Naive thymus-derived CD4-positive, alpha-beta T cell (primary cell): ENCODE data around the gene PALLD. TPM values are rescaled to one million over a fixed set of nuclear protein-coding genes. Genes with fewer than 3 reads are reported as not detected.
"Not testable (repeated sequence)": the region's sequence is repeated elsewhere in the genome, so short reads cannot be mapped to it uniquely, and the experiment has no call there.

Experiments used
- ATAC-seq: fragments of 150-1000 bp; cut with Tn5 transposase; 2 replicates; pipeline ENCODE4 v1.10.0; 2021; ENCODE audit warnings: mild to moderate bottlenecking, moderate library complexity
- CTCF ChIA-PET: fragments of 350-600 bp; sonication (Branson Sonifier 250); formaldehyde crosslinking; loops from one replicate; lab custom pipeline; 2021; ENCODE audit warnings: antibody characterized with exemption; lab: Charles Lee
- POLR2A ChIA-PET: fragments of 350-600 bp; sonication (Branson Sonifier 250); formaldehyde crosslinking; loops from one replicate; lab custom pipeline; 2021; ENCODE audit warnings: antibody characterized with exemption, inconsistent platforms; lab: Charles Lee
- DNase-seq, 9 donors: peaks; one replicate each; pipeline versions ENCODE4 v3.0.0 to v3.0.0-alpha.2; 2020 to 2022; ENCODE audit warnings: mixed read lengths in 1 of 9
- H3K27ac ChIP-seq: one replicate; pipeline ENCODE4 v1.7.0; 2013; ENCODE audit warnings: mild to moderate bottlenecking, low read depth, low read length, moderate library complexity
- H3K27me3 ChIP-seq, 2 donors: one replicate each; pipeline ENCODE4 v1.7.0; 2013; ENCODE audit warnings: low read length in 2 of 2, mild to moderate bottlenecking in 2 of 2, moderate library complexity in 2 of 2; ENCODE audit not compliant: control insufficient read depth in 2 of 2, insufficient read depth in 2 of 2
- H3K36me3 ChIP-seq, 3 experiments: 1 replicate in 2 of 3; 2 replicates in 1 of 3; pipeline ENCODE4 v1.7.0; 2013; ENCODE audit warnings: low read length in 3 of 3, mild to moderate bottlenecking in 3 of 3, moderate library complexity in 1 of 3; ENCODE audit not compliant: insufficient read depth in 3 of 3, control insufficient read depth in 2 of 3
- H3K4me1 ChIP-seq, 2 donors: one replicate each; pipeline ENCODE4 v1.7.0; 2013; ENCODE audit warnings: low read length in 2 of 2, mild to moderate bottlenecking in 2 of 2, moderate library complexity in 1 of 2; ENCODE audit not compliant: control insufficient read depth in 2 of 2, insufficient read depth in 2 of 2
- H3K4me3 ChIP-seq: 2 replicates; pipeline ENCODE4 v1.7.0; 2013; ENCODE audit warnings: mild to moderate bottlenecking, low read length
- H3K9me3 ChIP-seq, 3 experiments: 1 replicate in 2 of 3; 2 replicates in 1 of 3; pipeline ENCODE4 v1.7.0; 2013; ENCODE audit warnings: low read length in 3 of 3; ENCODE audit not compliant: control insufficient read depth in 2 of 3
- H3K27ac Mint-ChIP-seq, 9 donors: one replicate each; pipeline ENCODE4 v1.8.0; 2020 to 2022; ENCODE audit warnings: mixed read lengths in 9 of 9, mild to moderate bottlenecking in 8 of 9, moderate library complexity in 5 of 9, inconsistent platforms in 2 of 9
- H3K27me3 Mint-ChIP-seq, 5 donors: one replicate each; pipeline ENCODE4 v1.8.0; 2021 to 2022; ENCODE audit warnings: mixed read lengths in 5 of 5, mild to moderate bottlenecking in 1 of 5
- H3K36me3 Mint-ChIP-seq, 5 donors: one replicate each; pipeline ENCODE4 v1.8.0; 2020 to 2022; ENCODE audit warnings: mixed read lengths in 5 of 5, mild to moderate bottlenecking in 3 of 5, inconsistent platforms in 1 of 5
- H3K4me1 Mint-ChIP-seq, 7 donors: one replicate each; pipeline ENCODE4 v1.8.0; 2020 to 2022; ENCODE audit warnings: mixed read lengths in 7 of 7, mild to moderate bottlenecking in 3 of 7, inconsistent platforms in 1 of 7
- H3K4me3 Mint-ChIP-seq, 10 donors: one replicate each; pipeline ENCODE4 v1.8.0; 2020 to 2022; ENCODE audit warnings: mild to moderate bottlenecking in 10 of 10, mixed read lengths in 10 of 10, moderate library complexity in 6 of 10, inconsistent platforms in 2 of 10
- H3K9me3 Mint-ChIP-seq, 11 donors: one replicate each; pipeline ENCODE4 v1.8.0; 2020 to 2022; ENCODE audit warnings: mixed read lengths in 11 of 11, mild to moderate bottlenecking in 4 of 11, inconsistent platforms in 1 of 11, moderate library complexity in 1 of 11
- intact Hi-C, 2 donors: fragments of 100-400 bp; cut with micrococcal nuclease; formaldehyde crosslinking; loops; one replicate each; pipeline ENCODE4 v1.15.1; 2023
- polyA plus RNA-seq, 2 donors: library from polyadenylated mRNA; unstranded; fragments of 300-500 nt; fragmentation: Illumina TruSeq; gene quantifications; one replicate each; pipeline ENCODE4 v1.2.3, GENCODE V29; 2021
- total RNA-seq, 6 experiments: library from RNA in 5 of 6; stranded (reverse) in 5 of 6; gene quantifications; 1 replicate in 5 of 6; 2 replicates in 1 of 6; pipeline ENCODE4 v1.2.3 and lab custom pipeline; 2021 to 2026

Gene PALLD
- total and polyA plus RNA-seq, 7 experiments from 2014 or later = 0.51 to 11.9 (median 0.76) TPM

- peak; percentile 32 for ATAC-seq
- H3K27ac Mint-ChIP-seq = peak overlapping the region in 2 of 9 donors; percentile 0 to 71
Measured at GRCh38 chr4:168723020-168723419, 226.2 kb downstream of the PALLD start.

GRCh38 chr4:168723569-168723968 is 226.7 kb downstream of the PALLD start:
- no peak for DNase-seq
- H3K4me3 Mint-ChIP-seq = no peak overlapping the region
- H3K9me3 Mint-ChIP-seq = peaks cover under 1 to 18% (median 6%) of the 10 kb centered on the region in 11 donors
- Histone ChIP-seq H3K4me3 (no peak overlapping the region), H3K36me3 (no peaks in the 10 kb centered on the region), H3K4me1 (no peaks in the 10 kb centered on the region), H3K27me3 (no peaks in the 10 kb centered on the region), H3K9me3 (no peaks in the 10 kb centered on the region), H3K27ac (no peak overlapping the region)
- CTCF ChIA-PET = no interaction called here
- POLR2A ChIA-PET = no interaction called here
- H3K27ac Mint-ChIP-seq = no peak overlapping the region
- ATAC-seq = peak; percentile 3
- peaks cover under 1 to 21% (median 12%) of the 10 kb centered on the region in 5 donors for H3K27me3 Mint-ChIP-seq
- intact Hi-C loops = no loop called here
- H3K36me3 Mint-ChIP-seq = peaks cover 0 to 15% (median 0%) of the 10 kb centered on the region in 5 donors
- H3K4me1 Mint-ChIP-seq = peaks cover 7 to 20% (median 12%) of the 10 kb centered on the region in 7 donors

More at GRCh38 chr4:168723020-168723419, 226.2 kb downstream of the PALLD start:
- no peak overlapping the region for H3K4me3 ChIP-seq
- no peaks in the 10 kb centered on the region for H3K9me3 ChIP-seq
- Mint-ChIP-seq H3K9me3 (peaks cover 0 to 18% (median 6%) of the 10 kb centered on the region in 11 donors), H3K4me1 (peaks cover 7 to 20% (median 12%) of the 10 kb centered on the region in 7 donors), H3K36me3 (peaks cover 0 to 15% (median 0%) of the 10 kb centered on the region in 5 donors), H3K4me3 (peak overlapping the region in 2 of 10 donors; percentile 29 to 70), H3K27me3 (peaks cover 0 to 16% (median 8%) of the 10 kb centered on the region in 5 donors)
- no peaks in the 10 kb centered on the region for H3K4me1 ChIP-seq
- ChIA-PET POLR2A (no interaction called here), CTCF (no interaction called here)
- H3K27ac ChIP-seq = no peak overlapping the region
- intact Hi-C loops = no loop called here
- DNase-seq = no peak
- no peaks in the 10 kb centered on the region for H3K27me3 ChIP-seq
- H3K36me3 ChIP-seq = no peaks in the 10 kb centered on the region

- no peaks in the 10 kb centered on the region for H3K4me1 ChIP-seq
- H3K36me3 Mint-ChIP-seq = peaks cover 0 to 17% (median 0%) of the 10 kb centered on the region in 5 donors
- peaks cover 4 to 28% (median 14%) of the 10 kb centered on the region in 5 donors for H3K27me3 Mint-ChIP-seq
- ChIA-PET POLR2A (no interaction called here), CTCF (no interaction called here)
- H3K27ac Mint-ChIP-seq = no peak overlapping the region
- H3K9me3 ChIP-seq = no peaks in the 10 kb centered on the region
- ATAC-seq (no peak), DNase-seq (no peak)
- H3K27ac ChIP-seq = no peak overlapping the region
- no peaks in the 10 kb centered on the region for H3K27me3 ChIP-seq
- H3K4me1 Mint-ChIP-seq = peaks cover 7 to 20% (median 12%) of the 10 kb centered on the region in 7 donors
- intact Hi-C loops = no loop called here
- H3K4me3 Mint-ChIP-seq = no peak overlapping the region
- H3K9me3 Mint-ChIP-seq = peaks cover 3 to 18% (median 6%) of the 10 kb centered on the region in 11 donors
- no peaks in the 10 kb centered on the region for H3K36me3 ChIP-seq
- H3K4me3 ChIP-seq = no peak overlapping the region
Measured at GRCh38 chr4:168724243-168724642, 227.4 kb downstream of the PALLD start.

- ChIA-PET POLR2A (no interaction called here), CTCF (no interaction called here)
- Histone ChIP-seq H3K27me3 (no peaks in the 10 kb centered on the region), H3K36me3 (no peaks in the 10 kb centered on the region), H3K4me3 (no peak overlapping the region), H3K4me1 (no peaks in the 10 kb centered on the region), H3K9me3 (no peaks in the 10 kb centered on the region), H3K27ac (no peak overlapping the region)
- Mint-ChIP-seq H3K27me3 (peaks cover 4 to 33% (median 13%) of the 10 kb centered on the region in 5 donors), H3K27ac (no peak overlapping the region), H3K4me3 (no peak overlapping the region), H3K36me3 (peaks cover 0 to 14% (median 0%) of the 10 kb centered on the region in 5 donors), H3K9me3 (peaks cover 2 to 17% (median 4%) of the 10 kb centered on the region in 11 donors), H3K4me1 (peaks cover 7 to 20% (median 12%) of the 10 kb centered on the region in 7 donors)
- intact Hi-C loops = no loop called here
- DNase-seq = no peak
- no peak for ATAC-seq
Measured at GRCh38 chr4:168724686-168725411, 228.0 kb downstream of the PALLD start.

GRCh38 chr4:168725930-168726329 is 229.1 kb downstream of the PALLD start:
- Mint-ChIP-seq H3K27me3 (peaks cover 7 to 40% (median 18%) of the 10 kb centered on the region in 5 donors), H3K4me1 (peaks cover 7 to 20% (median 12%) of the 10 kb centered on the region in 7 donors), H3K27ac (no peak overlapping the region), H3K9me3 (peaks cover 0 to 16% (median 4%) of the 10 kb centered on the region in 11 donors), H3K36me3 (peaks cover 0 to 13% (median 0%) of the 10 kb centered on the region in 5 donors), H3K4me3 (no peak overlapping the region)
- POLR2A ChIA-PET = no interaction called here
- intact Hi-C loops = no loop called here
- DNase-seq = no peak
- no peaks in the 10 kb centered on the region for H3K27me3 ChIP-seq
- no peaks in the 10 kb centered on the region for H3K4me1 ChIP-seq
- no peaks in the 10 kb centered on the region for H3K9me3 ChIP-seq
- CTCF ChIA-PET = no interaction called here
- peak; percentile 26 for ATAC-seq
- no peaks in the 10 kb centered on the region for H3K36me3 ChIP-seq
- H3K27ac ChIP-seq = no peak overlapping the region
- H3K4me3 ChIP-seq = no peak overlapping the region

GRCh38 chr4:168727181-168727580 is 230.3 kb downstream of the PALLD start:
- intact Hi-C loops = not testable (repeated sequence)

More at GRCh38 chr4:168727181-168727580, 230.3 kb downstream of the PALLD start:
- H3K9me3 ChIP-seq, DNase-seq, H3K4me1 ChIP-seq, H3K4me3 ChIP-seq, H3K4me3 Mint-ChIP-seq, CTCF ChIA-PET, H3K27me3 ChIP-seq, H3K27ac Mint-ChIP-seq, ATAC-seq, POLR2A ChIA-PET, H3K36me3 ChIP-seq, H3K27ac ChIP-seq: not testable (repeated sequence)
- Mint-ChIP-seq H3K9me3 (peaks cover 0 to 16% (median 4%) of the 10 kb centered on the region in 11 donors), H3K27me3 (peaks cover 15 to 41% (median 22%) of the 10 kb centered on the region in 5 donors), H3K36me3 (peaks cover 0 to 10% (median 0%) of the 10 kb centered on the region in 5 donors), H3K4me1 (peaks cover 7 to 19% (median 11%) of the 10 kb centered on the region in 7 donors)
